ENCODE measurements around the gene TM9SF4.

DNA sequence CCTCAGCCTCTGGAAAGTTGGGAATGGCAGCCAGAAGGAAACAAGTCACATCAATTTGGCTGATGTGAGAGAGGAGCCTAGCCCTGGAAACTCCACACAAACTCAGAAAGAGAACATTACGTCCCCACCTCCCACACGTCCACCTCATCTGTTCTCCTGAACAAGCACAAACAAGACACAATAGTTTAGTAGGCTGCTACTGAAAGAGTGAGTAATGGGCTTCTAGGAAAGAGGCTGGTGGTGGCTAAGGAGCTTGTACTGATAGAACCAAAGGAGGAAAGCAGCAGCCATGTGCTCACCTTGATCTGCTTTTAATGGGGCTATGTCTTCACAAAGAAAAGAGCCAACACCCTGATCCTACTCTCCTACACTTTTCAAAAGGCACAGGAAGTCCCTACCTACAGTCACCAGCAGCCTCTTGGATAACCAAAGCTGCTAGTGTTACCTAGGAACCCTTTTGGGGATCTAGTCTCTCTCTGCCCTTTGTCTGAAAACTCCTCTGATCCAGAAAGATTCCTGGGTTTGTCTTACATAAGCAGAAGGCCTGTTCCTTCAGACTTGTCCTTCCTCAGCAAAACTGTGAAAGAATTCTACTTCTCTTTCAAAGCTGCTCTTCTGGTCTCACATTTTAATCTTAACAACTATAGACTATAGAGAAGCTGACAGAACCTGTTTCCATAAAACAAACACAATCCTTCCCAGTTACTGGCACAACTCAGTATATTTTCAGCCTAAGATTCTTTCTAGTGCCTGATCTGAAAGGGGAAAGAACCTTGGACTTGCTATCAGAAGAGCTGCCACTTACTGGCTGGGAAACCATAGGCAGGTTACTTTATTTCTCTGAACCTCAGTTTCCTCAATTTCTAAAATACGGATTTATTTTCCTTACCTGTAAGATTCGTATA, 94.9 kb downstream of the TM9SF4 start:
- TF ChIP-seq, protein P1, sequence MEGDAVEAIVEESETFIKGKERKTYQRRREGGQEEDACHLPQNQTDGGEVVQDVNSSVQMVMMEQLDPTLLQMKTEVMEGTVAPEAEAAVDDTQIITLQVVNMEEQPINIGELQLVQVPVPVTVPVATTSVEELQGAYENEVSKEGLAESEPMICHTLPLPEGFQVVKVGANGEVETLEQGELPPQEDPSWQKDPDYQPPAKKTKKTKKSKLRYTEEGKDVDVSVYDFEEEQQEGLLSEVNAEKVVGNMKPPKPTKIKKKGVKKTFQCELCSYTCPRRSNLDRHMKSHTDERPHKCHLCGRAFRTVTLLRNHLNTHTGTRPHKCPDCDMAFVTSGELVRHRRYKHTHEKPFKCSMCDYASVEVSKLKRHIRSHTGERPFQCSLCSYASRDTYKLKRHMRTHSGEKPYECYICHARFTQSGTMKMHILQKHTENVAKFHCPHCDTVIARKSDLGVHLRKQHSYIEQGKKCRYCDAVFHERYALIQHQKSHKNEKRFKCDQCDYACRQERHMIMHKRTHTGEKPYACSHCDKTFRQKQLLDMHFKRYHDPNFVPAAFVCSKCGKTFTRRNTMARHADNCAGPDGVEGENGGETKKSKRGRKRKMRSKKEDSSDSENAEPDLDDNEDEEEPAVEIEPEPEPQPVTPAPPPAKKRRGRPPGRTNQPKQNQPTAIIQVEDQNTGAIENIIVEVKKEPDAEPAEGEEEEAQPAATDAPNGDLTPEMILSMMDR (conservative IDR thresholded peaks at IDR 0.05; ENCODE audit: low read depth, low read length) = no peak
- TF ChIP-seq EZH2 (IDR thresholded peaks at IDR 0.05; ENCODE audit: borderline replicate concordance, low read depth, low read length, poor library complexity, severe bottlenecking) = no peak

All from A673 (cell line).